PC-9 (cell line): Measurements from ENCODE around the gene SH3RF1. TPM values are rescaled to one million over a fixed set of nuclear protein-coding genes. Genes with fewer than 3 reads are reported as not detected.

Source experiments
- BruUV-seq: library from RNA; stranded (reverse); fragments of 400-500 nt; replicated peaks from 2 replicates; lab custom pipeline; 2021; lab: Mats Ljungman, UMichigan
- CTCF ChIA-PET: fragments of 300-600 bp; sonication (Branson Sonifier 250); formaldehyde crosslinking; loops from one replicate; lab custom pipeline; 2022; ENCODE audit warnings: antibody characterized with exemption; lab: Charles Lee
- POLR2A ChIA-PET: fragments of 300-600 bp; sonication (Branson Sonifier 250); formaldehyde crosslinking; loops from one replicate; lab custom pipeline; 2022; ENCODE audit warnings: antibody characterized with exemption; ENCODE audit not compliant: unreplicated experiment; lab: Charles Lee
- DNase-seq, 2 experiments: peaks; one replicate each; pipeline versions ENCODE4 v3.0.0 to v3.0.0-alpha.2; 2015 to 2022; ENCODE audit warnings: mixed read lengths in 1 of 2
- H2AFZ ChIP-seq: fragments of 200-600 bp; sonication (generic); 2 replicates; pipeline ENCODE4 v1.8.1; 2017; ENCODE audit warnings: antibody characterized with exemption
- H3F3A ChIP-seq: fragments of 200-600 bp; sonication (generic); 2 replicates; pipeline ENCODE4 v1.8.1; 2017; ENCODE audit warnings: antibody characterized with exemption, mild to moderate bottlenecking, low read depth; ENCODE audit not compliant: insufficient read depth
- H3K27ac ChIP-seq: fragments of 200-600 bp; sonication (generic); 2 replicates; pipeline ENCODE4 v1.6.1; 2016; ENCODE audit warnings: mixed run types
- H3K27me3 ChIP-seq: fragments of 200-600 bp; sonication (generic); 2 replicates; pipeline ENCODE4 v1.6.1; 2016; ENCODE audit warnings: low read depth, mixed run types; ENCODE audit not compliant: insufficient read depth
- H3K36me3 ChIP-seq: fragments of 200-600 bp; sonication (generic); 2 replicates; pipeline ENCODE4 v1.6.1; 2016; ENCODE audit warnings: low read depth, mixed run types
- H3K4me1 ChIP-seq: fragments of 200-600 bp; sonication (generic); replicated peaks from 2 replicates; pipeline ENCODE4 v1.6.1; 2016; ENCODE audit warnings: mixed run types; ENCODE audit not compliant: insufficient read depth
- H3K4me2 ChIP-seq: fragments of 200-600 bp; sonication (generic); 2 replicates; pipeline ENCODE4 v1.6.1; 2017; ENCODE audit warnings: mixed run types
- H3K4me3 ChIP-seq: fragments of 200-600 bp; sonication (generic); 2 replicates; pipeline ENCODE4 v1.6.1; 2016; ENCODE audit warnings: mixed run types
- H3K79me2 ChIP-seq: fragments of 200-600 bp; sonication (generic); 2 replicates; pipeline ENCODE4 v1.6.1; 2017; ENCODE audit warnings: low read depth, mixed run types
- H3K9me2 ChIP-seq: fragments of 200-600 bp; sonication (generic); 2 replicates; pipeline ENCODE4 v1.8.1; 2017; ENCODE audit warnings: mild to moderate bottlenecking; ENCODE audit not compliant: insufficient read depth
- H3K9me3 ChIP-seq: fragments of 200-600 bp; sonication (generic); 2 replicates; pipeline ENCODE4 v1.8.1; 2016; ENCODE audit warnings: low read depth; ENCODE audit not compliant: insufficient read depth
- H4K20me1 ChIP-seq: fragments of 200-600 bp; sonication (generic); 2 replicates; pipeline ENCODE4 v1.8.1; 2017; ENCODE audit not compliant: insufficient read depth
- EZH2 ChIP-seq: fragments of 200-600 bp; sonication (generic); IDR thresholded peaks from 2 replicates; pipeline ENCODE4 v1.8.0; 2017; ENCODE audit warnings: antibody characterized with exemption, low read depth
- intact Hi-C: fragments of 100-400 bp; cut with micrococcal nuclease; formaldehyde crosslinking; loops from one replicate; pipeline ENCODE4 v1.10.0; 2022; ENCODE audit not compliant: unreplicated experiment
- total RNA-seq: library from RNA; stranded (reverse); gene quantifications from 2 replicates; pipeline ENCODE4 v1.2.3, GENCODE V29; 2021
- TF ChIP-seq, protein P1 (sequence below): fragments of 200-600 bp; sonication (generic); conservative IDR thresholded peaks from 2 replicates; pipeline ENCODE4 v1.6.1; 2017; ENCODE audit warnings: mixed run types, antibody characterized with exemption, mild to moderate bottlenecking, moderate library complexity

The SH3RF1 gene
- total RNA-seq, 1 experiment from 2014 or later, result 26.4 TPM

DNA sequence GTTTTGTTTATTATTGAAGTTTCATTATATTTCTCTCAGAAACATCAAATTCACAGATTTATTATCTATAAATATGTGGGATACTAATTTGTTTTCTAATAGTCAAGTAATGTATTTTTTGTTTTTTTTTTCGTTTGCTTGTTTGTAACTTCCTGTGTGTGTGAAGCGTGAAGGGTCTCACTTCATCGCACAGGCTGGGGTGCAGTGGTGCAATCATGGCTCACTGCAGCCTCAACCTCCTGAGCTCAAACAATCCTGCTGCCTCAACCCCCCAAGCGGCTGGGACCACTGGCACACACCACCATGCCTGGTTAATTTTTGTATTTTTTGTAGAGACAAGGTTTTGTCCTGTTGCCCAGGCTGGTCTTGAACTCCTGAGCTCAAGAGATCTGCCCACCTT is 55.1 kb downstream of the SH3RF1 start:
- Histone ChIP-seq H3K9me2 (no peaks in the 10 kb centered on the region), H3K4me1 (no peaks in the 10 kb centered on the region), H2AFZ (no peak overlapping the region), H3K4me3 (no peak overlapping the region), H3K36me3 (peaks cover 18% of the 10 kb centered on the region; the same call in 1 of the 2 replicates), H3K9me3 (peaks cover 4% of the 10 kb centered on the region), H4K20me1 (no peaks in the 10 kb centered on the region), H3K27ac (no peak overlapping the region), H3F3A (0 out of 2 replicates have a peak, but pooled peaks cover 3% of the 10 kb centered on the region), H3K4me2 (no peak overlapping the region), H3K27me3 (no peaks in the 10 kb centered on the region), H3K79me2 (peaks cover 16% of the 10 kb centered on the region)
- ChIA-PET CTCF (no interaction called here), POLR2A (interaction anchor here (0.7 kb wide), 1 partner anchor 22 kb away, joined by 4 read pairs; no protein-coding TSS in a partner anchor)
- intact Hi-C loops, result no loop called here
- BruUV-seq, result no TSS peak
- no peak for DNase-seq
- TF ChIP-seq, protein P1, sequence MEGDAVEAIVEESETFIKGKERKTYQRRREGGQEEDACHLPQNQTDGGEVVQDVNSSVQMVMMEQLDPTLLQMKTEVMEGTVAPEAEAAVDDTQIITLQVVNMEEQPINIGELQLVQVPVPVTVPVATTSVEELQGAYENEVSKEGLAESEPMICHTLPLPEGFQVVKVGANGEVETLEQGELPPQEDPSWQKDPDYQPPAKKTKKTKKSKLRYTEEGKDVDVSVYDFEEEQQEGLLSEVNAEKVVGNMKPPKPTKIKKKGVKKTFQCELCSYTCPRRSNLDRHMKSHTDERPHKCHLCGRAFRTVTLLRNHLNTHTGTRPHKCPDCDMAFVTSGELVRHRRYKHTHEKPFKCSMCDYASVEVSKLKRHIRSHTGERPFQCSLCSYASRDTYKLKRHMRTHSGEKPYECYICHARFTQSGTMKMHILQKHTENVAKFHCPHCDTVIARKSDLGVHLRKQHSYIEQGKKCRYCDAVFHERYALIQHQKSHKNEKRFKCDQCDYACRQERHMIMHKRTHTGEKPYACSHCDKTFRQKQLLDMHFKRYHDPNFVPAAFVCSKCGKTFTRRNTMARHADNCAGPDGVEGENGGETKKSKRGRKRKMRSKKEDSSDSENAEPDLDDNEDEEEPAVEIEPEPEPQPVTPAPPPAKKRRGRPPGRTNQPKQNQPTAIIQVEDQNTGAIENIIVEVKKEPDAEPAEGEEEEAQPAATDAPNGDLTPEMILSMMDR, result no peak

GRCh38 chr4:169212981-169213380 is 57.8 kb downstream of the SH3RF1 start:
- Histone ChIP-seq H3K4me1 (no peaks in the 10 kb centered on the region), H3K9me2 (no peaks in the 10 kb centered on the region), H3F3A (0 out of 2 replicates have a peak, but pooled peaks cover 3% of the 10 kb centered on the region), H3K27me3 (no peaks in the 10 kb centered on the region), H3K36me3 (peaks cover 18% of the 10 kb centered on the region; the same call in 1 of the 2 replicates), H3K79me2 (0 out of 2 replicates have a peak, but pooled peaks cover 11% of the 10 kb centered on the region), H4K20me1 (no peaks in the 10 kb centered on the region), H3K4me3 (no peak overlapping the region), H3K4me2 (no peak overlapping the region), H3K27ac (no peak overlapping the region), H2AFZ (no peak overlapping the region), H3K9me3 (peaks cover 4% of the 10 kb centered on the region)
- ChIA-PET CTCF (no interaction called here), POLR2A (no interaction called here)
- DNase-seq, result no peak
- no TSS peak for BruUV-seq
- TF ChIP-seq EZH2, result no peak
- TF ChIP-seq, protein P1, result no peak
- intact Hi-C loops, result no loop called here

GRCh38 chr4:169210504-169211118 is 60.1 kb downstream of the SH3RF1 start:
- ChIA-PET POLR2A (no interaction called here), CTCF (no interaction called here)

More at GRCh38 chr4:169210504-169211118, 60.1 kb downstream of the SH3RF1 start:
- H2AFZ ChIP-seq, result no peak overlapping the region
- TF ChIP-seq EZH2, result no peak
- TF ChIP-seq, protein P1, result no peak
- no peaks in the 10 kb centered on the region for H4K20me1 ChIP-seq
- H3K36me3 ChIP-seq, result peaks cover 16% of the 10 kb centered on the region; the same call in 1 of the 2 replicates
- BruUV-seq, result no TSS peak
- no peaks in the 10 kb centered on the region for H3K27me3 ChIP-seq
- intact Hi-C loops, result no loop called here
- H3K9me3 ChIP-seq, result peaks cover 4% of the 10 kb centered on the region
- H3K27ac ChIP-seq, result no peak overlapping the region
- H3K4me2 ChIP-seq, result no peak overlapping the region
- no peaks in the 10 kb centered on the region for H3K4me1 ChIP-seq
- H3F3A ChIP-seq, result 0 out of 2 replicates have a peak, but pooled peaks cover 3% of the 10 kb centered on the region
- no peaks in the 10 kb centered on the region for H3K9me2 ChIP-seq
- H3K4me3 ChIP-seq, result no peak overlapping the region
- H3K79me2 ChIP-seq, result 0 out of 2 replicates have a peak, but pooled peaks cover 7% of the 10 kb centered on the region
- DNase-seq, result no peak
